Measurements from ENCODE around the gene CDC45. TPM values are rescaled to one million over a fixed set of nuclear protein-coding genes. Genes with fewer than 3 reads are reported as not detected.

The CDC45 gene
- 10 to 100 TPM in 1 of 4 donors, 1 to 10 TPM in 2, not detected in 1; 3.2 to 28.9 (median 7.5) TPM for total RNA-seq

GRCh38 chr22:19479355-19480172, at the start of gene CDC45:
Gene CDC45 (plus strand): TSS chr22:19479920. CDS start chr22:19479969, 49 bp downstream.
- Histone ChIP-seq H3K36me3 (peaks cover 0 to 8% (median 0%) of the 10 kb centered on the region in 3 donors), H3K27ac (peak within 1 kb of the TSS; percentile 85 to 96 (median 92)), H3K4me1 (peaks cover 0 to 21% (median 6%) of the 10 kb centered on the region in 4 donors), H3K4me3 (peak within 1 kb of the TSS; percentile 76 to 93 (median 82)), H3K9me3 (no peaks in the 10 kb centered on the region), H3K27me3 (no peaks in the 10 kb centered on the region)
- TF ChIP-seq POLR2A (IDR thresholded peaks at IDR 0.05) (no peak), CTCF (IDR thresholded peaks at IDR 0.05) (no peak)
- DNase-seq: peak; percentile 93 to 98 (median 95)

- peaks cover 0 to 8% (median 0%) of the 10 kb centered on the region in 3 donors for H3K36me3 ChIP-seq
- peak in 2 of 3 donors; percentile 28 to 54 for DNase-seq
- H3K4me3 ChIP-seq: peak overlapping the region; percentile 67 to 93 (median 84)
- H3K4me1 ChIP-seq: peaks cover 0 to 31% (median 9%) of the 10 kb centered on the region in 4 donors
- H3K9me3 ChIP-seq: no peaks in the 10 kb centered on the region
- H3K27me3 ChIP-seq: no peaks in the 10 kb centered on the region
- no peak for TF ChIP-seq CTCF (IDR thresholded peaks at IDR 0.05)
- TF ChIP-seq POLR2A (IDR thresholded peaks at IDR 0.05): no peak
- H3K27ac ChIP-seq: peak overlapping the region; percentile 70 to 98 (median 94)
Measured at GRCh38 chr22:19429950-19430889, 49.5 kb upstream of the CDC45 start.

GRCh38 chr22:19430890-19431541, 48.7 kb upstream of the CDC45 start:
- DNase-seq: peak; percentile 22 to 87 (median 81)
- H3K27me3 ChIP-seq: no peaks in the 10 kb centered on the region
- peaks cover 0 to 31% (median 9%) of the 10 kb centered on the region in 4 donors for H3K4me1 ChIP-seq
- H3K9me3 ChIP-seq: no peaks in the 10 kb centered on the region
- peak overlapping the region; percentile 67 to 93 (median 84) for H3K4me3 ChIP-seq
- H3K27ac ChIP-seq: peak overlapping the region; percentile 70 to 98 (median 94)
- H3K36me3 ChIP-seq: peaks cover 0 to 15% (median 0%) of the 10 kb centered on the region in 3 donors
- TF ChIP-seq CTCF (IDR thresholded peaks at IDR 0.05) (peak in 2 of 6 experiments; percentile 4 to 12), POLR2A (IDR thresholded peaks at IDR 0.05) (peak in 1 of 2 donors; percentile 25)

- DNase-seq: peak; percentile 75 to 90 (median 87)
- peaks cover 0 to 18% (median 0%) of the 10 kb centered on the region in 3 donors for H3K36me3 ChIP-seq
- H3K9me3 ChIP-seq: no peaks in the 10 kb centered on the region
- no peaks in the 10 kb centered on the region for H3K27me3 ChIP-seq
- peak within 1 kb of the TSS; percentile 94 to 98 (median 94) for H3K27ac ChIP-seq
- H3K4me1 ChIP-seq: peaks cover 0 to 31% (median 9%) of the 10 kb centered on the region in 4 donors
- H3K4me3 ChIP-seq: peak within 1 kb of the TSS; percentile 67 to 93 (median 84)
- TF ChIP-seq POLR2A (IDR thresholded peaks at IDR 0.05): no peak
- no peak for TF ChIP-seq CTCF (IDR thresholded peaks at IDR 0.05)
Measured at GRCh38 chr22:19431649-19432132, 48.0 kb upstream of the CDC45 start, which contains the start of gene HIRA. Gene HIRA (minus strand): TSS chr22:19431733. CDS start chr22:19431476, 257 bp downstream.
